ENCODE results near the gene RNF151.
A peak's percentile ranks its signal among the peaks of the same experiment; 100 is the strongest.

RNF151 gene

DNA sequence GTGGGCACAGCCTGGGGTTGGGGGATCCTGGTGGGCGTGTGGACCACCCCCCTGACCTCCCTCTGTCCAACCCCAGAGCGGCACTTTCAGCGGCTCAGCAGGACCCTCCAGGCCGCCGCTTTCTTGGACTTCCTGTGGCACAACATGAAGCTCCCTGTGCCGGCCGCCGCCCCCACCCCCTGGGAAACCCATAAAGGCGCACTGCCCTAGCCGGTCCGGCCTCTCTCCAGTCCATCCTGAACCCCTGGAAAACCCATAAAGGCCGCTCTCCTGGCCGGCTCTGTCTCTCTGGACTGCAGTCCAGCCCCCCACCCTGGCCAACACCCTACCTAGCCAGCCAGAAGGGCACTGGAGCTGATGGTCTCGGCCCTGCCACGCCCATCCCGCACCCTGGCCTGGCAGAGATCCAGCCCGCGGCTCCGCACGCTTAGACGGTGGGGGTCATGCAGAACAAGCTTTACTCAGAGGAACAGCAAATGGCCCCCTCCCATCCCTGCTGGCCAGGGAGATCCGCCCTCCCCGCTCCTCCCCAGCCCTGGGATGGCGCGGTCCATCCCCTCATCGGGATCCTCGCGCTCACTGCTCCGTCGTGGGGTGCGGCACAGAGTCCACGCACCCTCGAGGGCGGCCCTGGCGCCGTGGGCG, 11.9 kb downstream of the RNF151 start:
- DNase-seq = no peak

DNA sequence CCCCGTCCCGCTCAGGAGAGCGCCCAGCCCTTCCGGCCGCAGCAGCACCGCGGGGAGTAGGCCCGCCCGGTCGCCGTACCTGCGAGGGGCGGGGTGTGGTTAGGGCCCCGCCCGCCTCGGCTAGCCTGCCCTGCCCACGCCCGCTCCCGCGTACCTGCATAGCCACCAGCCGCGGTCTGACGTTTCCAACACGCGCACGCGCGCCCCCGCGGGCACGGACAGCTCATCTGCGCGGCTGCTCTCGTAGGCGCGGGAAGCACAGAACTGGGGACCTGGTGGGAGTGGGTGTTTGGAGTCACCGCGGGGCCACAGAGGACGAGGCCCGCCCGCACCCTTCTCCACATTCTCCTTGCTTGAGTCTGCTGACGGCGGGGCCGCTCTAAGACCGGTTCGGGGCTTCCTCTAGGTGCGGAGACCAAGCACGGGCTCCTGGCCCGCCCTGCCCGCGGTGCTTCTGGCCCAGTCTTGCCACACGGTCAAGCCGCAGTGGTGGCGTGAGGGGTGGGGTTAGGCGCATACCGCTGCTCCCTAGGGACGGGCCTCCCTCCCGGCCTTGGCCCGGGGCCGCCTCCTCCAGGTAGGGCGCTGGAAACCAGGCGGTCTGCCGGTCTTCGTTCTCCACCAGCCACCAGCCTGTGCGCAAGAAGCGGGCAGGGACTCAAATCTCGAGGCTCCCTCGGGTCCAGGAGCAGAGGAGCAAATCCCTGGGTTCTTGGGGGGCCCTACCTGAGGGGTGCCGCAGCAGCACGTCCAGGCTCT, 12.8 kb downstream of the RNF151 start:
- DNase-seq = no peak

DNA sequence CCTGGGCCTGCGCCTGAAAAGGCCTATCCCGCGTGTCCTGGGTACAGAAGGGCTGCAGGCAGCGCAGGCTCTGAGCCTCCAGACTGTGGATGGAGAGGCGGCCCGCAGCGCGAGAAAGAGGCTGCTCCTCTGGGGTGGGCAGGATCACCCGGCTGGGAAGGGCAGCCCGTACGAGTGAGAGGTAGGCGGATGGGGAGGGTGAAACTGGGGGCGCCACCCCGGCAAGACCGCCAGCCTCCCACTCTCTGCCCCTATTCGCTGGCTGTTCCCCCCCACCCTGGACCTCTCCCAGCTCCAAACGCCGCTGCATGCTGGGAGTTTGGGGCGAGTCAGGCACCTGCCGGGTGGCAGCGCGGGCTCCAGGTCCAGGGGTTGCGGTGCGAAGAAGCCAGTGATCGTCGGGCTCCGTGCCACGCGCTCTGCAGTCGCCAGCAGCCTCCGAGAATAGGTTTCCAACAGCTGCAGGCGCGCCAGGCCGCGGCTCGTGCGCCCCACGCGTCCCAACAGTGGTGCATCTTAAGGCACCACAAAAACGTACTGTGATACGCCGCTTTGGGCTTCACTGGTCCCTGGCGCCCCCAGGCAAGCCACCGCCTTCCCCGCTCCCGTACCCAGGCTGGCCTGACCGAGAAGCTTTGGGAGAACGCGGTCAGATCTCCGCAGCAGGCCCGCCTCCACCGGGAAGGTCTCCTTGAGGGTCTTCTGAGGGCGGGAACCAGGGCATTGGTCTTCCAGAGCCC, 13.5 kb downstream of the RNF151 start:
- DNase-seq = no peak

DNA sequence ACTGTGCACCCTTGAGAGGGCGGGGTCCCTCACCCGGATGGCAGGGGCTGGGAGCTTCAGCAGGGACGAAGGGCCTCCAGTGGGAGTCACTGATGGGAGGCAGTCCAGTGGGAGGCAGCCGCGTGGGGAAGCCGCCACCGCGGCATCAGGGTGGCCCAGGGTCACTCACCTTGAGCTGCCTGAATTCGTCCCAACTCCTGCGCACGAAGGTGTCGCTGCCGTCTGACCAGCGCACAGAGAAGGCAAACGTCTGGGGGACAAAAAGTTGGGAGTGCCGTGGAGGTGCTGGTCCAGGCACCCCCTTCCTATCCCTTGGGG, 14.1 kb downstream of the RNF151 start:
- DNase-seq = no peak

DNA sequence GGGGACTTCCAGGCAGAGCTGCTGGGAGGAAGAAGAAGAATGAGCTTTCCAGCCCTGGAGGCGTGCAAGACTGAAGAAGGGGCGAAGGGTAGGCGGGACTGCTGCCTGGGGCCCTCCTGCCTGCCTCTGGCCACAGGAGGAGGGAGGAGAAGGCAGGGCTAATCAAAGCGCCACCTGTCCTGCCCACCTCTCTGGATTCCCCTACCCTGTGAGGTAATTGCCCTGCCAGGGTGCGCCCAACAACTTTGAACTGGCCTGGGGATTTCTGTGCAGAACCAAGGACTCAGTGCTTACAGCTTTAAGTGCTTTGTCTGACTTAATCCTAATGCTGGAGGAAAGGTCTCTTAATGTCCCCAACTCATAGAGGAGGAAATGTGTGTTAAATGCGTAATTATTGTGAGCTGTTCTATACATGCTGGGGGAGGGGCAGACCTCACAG, 14.8 kb downstream of the RNF151 start, which contains the start of gene NOXO1:
Gene NOXO1 (minus strand): TSS at position 72 of the 439 bp plus-strand sequence. CDS start 290 bp downstream, outside the sequence.
- DNase-seq = no peak

DNA sequence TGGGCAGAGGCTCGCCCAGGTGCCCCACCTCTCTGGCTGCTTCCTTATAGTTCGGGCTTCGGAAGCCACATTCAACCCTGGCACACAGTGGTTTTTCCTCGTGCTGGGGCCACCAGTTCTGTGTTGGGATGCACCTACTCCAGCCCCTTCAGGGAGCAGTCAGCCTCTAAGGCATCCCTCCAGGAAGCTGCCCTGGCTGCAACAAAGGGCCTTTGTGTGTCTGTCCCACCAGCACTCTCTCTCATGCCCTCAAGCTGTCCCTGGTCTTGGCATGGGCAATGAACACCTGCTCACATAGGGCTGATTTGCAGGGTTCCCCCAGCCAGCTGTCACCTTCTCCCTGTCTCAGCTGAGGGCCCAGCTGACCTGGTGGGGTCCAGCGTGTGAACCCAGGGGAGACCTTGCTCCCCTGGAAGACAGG, 15.4 kb downstream of the RNF151 start:
- DNase-seq = no peak

DNA sequence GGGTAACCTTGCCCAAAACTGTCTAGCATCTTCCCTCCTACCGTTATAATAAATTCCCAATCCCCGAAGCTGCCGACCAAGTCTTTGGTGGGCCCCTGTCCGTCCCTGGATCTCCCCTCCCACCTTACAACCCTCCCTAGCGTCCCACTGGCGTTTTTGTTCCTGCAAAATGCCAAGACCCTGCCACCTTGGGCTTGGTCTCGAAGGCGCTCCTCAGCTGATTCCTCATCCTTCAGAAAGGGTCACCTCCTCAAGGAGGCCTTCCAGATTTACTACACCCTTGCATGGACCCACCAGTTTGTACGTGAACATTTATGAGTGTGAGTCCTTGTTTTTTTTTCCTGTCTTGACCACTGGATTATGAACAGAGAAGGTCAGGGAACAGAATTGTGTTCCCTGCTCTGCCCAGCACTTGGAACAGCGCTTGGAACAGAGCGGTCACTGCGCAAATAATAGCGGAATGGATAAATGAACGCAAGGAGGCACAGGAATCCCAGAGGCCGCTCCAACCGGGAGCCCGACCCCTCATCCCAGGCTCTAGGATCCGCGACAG, 16.4 kb downstream of the RNF151 start:
- no peak for DNase-seq

DNA sequence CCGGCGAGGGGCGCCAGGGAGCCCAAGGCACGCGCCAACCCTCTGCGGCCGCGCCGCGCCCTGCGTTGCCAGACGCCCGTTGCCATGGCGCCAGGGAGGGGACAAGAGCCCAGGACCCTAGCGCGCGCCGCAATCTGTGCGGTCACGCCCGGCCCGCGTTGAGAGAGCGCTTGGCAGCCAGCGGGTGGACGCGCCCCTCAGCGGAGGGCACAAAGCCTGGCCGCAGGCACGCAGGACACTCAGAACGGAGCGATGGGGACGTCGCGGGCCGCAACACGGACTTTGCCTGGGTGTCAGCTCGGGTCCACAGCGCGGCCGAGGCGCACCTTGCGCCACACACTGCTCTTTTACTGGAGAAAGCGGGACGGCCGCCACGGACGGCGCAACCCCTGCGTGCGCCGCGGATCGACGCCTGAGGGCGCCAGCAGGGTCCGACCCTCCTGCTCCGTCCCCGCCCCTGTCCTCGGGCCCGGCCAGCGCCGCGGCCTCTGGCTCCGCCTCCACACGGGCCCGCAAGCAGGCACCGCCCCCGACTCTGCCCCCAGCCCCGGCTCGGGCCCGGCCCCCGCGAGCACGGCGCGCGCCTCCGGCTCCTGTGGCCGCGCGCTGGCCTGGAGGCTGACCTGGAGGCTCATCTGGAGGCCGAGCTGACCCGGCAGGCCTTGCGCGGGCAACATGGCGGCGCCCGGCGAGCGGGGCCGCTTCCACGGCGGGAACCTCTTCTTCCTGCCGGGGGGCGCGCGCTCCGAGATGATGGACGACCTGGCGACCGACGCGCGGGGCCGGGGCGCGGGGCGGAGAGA, 17.1 kb downstream of the RNF151 start, which contains the start of gene GFER:
Gene GFER (plus strand): TSS at position 650 of the 803 bp plus-strand sequence. CDS start 26 bp downstream, at position 676.
- DNase-seq = peak; percentile 77

DNA sequence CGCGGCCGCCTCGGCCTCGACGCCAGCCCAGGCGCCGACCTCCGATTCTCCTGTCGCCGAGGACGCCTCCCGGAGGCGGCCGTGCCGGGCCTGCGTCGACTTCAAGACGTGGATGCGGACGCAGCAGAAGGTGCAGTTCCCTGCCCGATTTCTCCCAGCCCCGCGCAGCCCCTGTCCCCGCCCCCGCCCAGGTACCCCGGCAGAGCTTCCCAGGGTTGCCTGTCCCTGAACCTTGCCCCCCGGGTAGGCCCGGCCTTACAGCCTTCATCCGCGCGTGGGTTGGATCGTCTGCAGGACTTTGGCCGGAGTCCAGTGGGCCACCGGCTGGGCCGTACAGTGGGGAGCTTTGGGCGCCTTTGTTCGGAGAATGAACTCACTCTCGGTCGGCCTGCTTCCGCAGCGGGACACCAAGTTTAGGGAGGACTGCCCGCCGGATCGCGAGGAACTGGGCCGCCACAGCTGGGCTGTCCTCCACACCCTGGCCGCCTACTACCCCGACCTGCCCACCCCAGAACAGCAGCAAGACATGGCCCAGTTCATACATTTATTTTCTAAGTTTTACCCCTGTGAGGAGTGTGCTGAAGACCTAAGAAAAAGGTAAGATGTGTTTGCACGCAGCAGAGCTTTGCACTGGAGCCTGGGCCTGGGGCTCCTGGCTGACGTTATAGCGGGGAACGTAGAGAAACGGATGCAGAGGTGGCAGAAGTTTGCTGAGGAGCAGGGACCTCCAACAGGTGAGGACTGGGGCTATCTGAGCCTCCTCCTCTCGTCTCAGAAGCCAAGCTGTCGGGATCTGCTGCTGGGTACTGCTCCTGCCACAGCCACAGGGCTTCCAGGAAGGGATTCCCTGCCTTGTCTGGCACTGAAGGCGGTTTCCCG, 17.9 kb downstream of the RNF151 start:
- DNase-seq = no peak

DNA sequence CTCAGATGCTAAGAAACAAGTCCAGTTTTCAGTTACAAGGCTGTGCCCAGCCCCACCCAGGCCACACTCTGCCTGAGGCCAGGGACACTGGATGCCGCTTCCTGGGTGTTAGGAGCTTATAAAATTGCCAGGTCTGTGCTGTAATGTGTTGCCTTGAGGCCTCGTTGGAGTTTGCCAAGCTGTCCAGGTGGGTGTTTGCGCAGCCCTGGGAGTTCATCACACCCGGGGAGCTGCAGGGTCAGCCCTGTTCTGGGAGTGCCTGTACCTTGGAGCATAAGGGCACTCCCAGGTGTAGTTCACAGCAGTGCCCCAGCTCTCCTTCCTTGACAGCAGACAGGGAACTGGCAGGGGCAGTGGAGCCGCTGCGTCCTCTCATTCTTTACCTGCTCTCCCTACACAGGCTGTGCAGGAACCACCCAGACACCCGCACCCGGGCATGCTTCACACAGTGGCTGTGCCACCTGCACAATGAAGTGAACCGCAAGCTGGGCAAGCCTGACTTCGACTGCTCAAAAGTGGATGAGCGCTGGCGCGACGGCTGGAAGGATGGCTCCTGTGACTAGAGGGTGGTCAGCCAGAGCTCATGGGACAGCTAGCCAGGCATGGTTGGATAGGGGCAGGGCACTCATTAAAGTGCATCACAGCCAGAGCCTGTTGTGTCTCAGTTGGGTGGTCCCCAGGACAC, 19.0 kb downstream of the RNF151 start:
- DNase-seq = no peak

DNA sequence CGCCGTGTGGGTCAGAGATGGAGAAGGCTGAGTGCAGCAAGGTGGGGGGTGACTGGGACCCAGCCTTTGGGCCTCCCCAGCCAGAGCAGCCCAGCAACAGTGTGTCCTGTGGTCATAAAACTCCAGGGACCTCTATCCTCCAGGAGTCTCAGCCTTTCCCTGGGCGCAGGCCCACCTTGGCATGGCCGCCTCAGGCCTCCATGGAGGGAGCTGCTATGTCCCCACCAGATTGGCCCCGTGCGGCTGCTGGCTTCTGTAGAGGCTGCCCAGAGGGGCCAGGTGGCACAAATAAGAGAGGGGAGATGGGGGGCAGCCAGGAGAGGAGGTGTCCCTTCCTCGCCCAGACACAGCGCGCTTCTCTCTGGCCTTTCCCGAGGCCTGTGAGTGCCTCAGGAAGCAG, 20.5 kb downstream of the RNF151 start:
- DNase-seq = no peak

DNA sequence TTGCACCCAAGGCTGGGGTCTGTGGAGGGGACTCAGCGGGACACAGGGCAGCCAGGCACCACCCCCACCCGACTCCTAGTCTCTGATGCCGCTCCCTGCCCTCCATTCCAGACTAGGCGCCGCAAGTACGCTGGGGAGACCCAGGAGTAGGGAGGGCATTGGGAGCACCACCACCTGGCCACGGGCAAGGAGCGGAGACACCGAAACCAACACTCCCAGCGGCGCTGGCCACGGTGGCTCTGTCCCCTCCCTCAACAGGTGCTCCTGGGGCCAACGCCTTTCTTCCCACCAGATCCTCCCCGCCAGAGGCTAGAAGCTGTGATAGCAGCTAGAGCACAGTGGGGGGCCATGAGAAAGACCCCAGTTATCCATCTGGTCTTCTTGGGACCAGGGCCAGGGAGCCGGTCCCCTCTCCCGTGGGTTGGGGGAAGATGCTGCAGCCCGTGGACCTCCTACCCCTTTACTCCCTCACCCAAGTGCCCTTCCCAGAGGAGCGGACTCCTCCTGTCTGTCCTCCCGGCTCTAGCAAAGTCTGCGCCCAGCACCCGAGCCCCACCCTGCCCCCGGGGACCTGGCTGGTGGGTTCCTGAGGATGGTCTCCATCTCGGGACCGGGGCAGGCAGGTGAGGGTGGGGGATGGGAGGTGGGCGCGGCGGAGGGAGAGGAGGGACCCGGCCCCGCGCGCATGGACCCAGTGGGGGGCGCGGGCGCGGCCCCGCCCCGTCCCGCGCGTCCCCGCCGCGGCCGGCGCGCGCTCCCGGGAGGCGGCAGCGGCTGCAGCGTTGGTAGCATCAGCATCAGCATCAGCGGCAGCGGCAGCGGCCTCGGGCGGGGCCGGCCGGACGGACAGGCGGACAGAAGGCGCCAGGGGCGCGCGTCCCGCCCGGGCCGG, 22.8 kb downstream of the RNF151 start, which contains the start of gene SYNGR3:
Gene SYNGR3 (plus strand): TSS at position 762 of the 892 bp plus-strand sequence. CDS start 133 bp downstream, outside the sequence.
- DNase-seq = no peak

DNA sequence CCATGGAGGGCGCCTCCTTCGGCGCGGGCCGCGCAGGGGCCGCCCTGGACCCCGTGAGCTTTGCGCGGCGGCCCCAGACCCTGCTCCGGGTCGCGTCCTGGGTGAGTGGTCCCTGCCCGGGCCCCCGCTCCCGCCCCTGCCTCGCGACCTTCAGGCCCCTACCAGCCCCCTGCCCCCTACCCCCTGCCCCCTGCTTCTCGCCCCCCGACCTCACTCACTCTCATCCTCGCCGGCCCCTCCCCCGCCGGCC, 23.4 kb downstream of the RNF151 start:
- no peak for DNase-seq

DNA sequence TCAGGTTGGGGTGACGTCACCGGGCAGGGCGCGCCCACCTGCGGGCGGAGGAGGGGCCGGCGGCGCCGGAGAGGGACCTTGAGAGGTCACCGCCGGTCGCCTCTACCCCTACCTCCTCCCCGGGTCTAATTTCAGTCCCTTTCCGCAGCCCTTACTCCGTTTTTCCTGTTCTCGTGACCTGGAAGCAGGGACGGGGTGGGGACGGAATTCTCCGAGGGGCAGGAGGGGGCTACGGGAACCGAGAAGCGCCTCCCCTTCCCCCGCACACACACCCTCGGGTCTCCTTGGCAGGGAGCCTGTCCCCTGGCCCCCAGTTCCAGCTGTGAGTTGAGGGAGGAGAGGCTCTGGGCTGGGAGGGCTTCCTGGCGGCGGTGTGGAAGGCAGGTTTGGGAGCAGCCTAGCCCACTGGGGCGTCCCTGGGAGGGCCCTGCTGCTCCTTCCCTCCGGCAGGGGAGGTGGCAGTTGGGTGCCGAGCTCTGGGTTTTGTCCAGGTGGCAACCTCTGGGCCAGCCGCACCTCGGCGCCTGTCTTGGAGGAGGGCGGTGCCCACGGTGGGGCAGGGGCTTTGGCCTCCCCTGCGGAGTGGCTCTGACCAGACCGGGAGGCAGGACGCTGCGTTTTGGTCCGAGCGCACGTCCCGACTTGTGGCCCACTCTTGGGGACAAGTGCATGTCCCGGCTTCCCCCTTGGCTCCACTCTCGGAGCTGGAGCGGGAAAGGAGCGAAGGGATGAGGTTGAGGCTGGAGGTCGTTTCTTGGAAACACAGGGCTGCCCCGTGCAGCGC, 23.9 kb downstream of the RNF151 start:
- DNase-seq = no peak

DNA sequence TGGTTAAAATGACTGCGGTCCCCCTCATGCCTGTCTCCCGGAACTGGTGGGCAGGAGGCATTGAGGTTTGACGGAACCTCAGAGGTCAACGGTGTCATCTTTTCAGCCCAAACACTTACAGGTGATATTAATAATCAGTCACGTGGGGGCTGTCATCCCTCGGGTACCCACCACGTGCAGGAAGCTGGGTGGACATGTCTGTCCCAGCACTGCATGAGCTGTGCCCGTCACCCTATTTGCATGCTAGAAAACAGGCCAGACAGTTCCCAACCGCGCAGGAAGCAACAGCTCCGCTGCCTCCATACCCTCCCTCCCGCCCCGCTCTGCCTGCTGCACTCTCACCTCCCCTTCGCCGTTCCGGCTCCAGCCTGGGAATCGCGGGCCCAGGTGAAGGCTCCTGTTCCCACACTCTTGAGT, 24.5 kb downstream of the RNF151 start:
- no peak for DNase-seq

DNA sequence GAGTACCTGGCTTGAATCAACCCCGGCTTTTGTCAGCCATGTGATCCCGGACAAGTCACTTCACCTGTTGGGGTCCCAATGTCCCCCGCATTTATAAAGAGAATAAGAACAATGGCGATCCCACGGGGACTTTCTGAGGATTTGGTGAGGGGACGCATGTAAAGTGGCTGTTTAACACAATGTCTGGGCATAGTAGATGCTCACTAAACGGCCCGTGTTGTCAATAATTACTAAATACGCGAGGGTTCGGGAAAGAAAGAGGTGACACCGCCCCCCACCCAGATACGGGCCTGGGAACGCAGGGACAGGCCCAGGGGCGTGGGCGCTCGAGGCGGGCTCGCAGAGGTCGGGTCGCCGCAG, 24.9 kb downstream of the RNF151 start:
- no peak for DNase-seq

DNA sequence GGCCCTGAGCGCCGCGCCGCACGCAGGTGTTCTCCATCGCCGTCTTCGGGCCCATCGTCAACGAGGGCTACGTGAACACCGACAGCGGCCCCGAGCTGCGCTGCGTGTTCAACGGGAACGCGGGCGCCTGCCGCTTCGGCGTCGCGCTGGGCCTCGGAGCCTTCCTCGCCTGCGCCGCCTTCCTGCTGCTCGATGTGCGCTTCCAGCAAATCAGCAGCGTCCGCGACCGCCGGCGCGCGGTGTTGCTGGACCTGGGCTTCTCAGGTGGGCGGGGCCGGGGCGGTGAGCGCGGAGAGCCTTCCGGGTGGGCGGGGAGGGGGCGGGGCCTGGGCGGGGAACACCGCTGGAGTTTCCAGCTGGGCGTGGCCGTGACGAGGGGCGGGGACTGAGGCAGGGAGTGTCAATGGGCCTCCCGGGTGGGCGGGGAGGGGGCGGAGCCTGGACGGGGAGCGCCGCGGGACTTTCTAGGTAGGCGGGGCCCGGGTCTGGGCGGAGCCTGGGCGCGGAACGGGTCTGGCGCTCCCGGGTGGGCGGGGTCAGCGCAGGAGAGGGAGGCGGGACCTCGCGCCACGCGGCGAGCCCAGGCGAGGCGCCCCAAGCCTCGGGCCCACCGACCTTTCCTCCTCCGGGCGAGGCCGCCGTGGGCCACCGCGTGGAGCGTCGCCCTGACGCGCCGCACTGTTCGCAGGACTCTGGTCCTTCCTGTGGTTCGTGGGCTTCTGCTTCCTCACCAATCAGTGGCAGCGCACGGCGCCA, 25.5 kb downstream of the RNF151 start:
- peak; percentile 75 for DNase-seq

DNA sequence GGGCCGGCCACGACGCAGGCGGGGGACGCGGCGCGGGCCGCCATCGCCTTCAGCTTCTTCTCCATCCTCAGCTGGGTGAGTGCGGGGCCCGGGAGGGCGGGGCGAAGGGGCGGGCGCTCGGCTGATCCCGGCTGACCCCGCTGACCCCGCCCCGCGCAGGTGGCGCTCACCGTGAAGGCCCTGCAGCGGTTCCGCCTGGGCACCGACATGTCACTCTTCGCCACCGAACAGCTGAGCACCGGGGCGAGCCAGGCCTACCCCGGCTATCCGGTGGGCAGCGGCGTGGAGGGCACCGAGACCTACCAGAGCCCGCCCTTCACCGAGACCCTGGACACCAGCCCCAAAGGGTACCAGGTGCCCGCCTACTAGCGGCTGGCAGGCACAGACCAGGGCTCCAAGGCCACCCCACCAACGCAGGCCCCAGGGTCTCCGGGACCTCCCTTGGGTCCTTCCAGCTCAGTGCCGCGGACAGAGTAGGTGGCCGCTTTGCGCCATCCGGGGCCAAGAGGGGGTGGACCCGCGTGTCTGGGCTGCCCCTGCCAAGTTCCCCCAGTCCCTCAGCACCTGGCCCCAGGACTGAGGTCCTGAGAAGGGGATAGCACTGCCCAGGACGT, 26.2 kb downstream of the RNF151 start:
- no peak for DNase-seq

Measured in kidney glomerular epithelial cell (primary cell).